ENCODE results near the gene CSE1L.
"Not testable (repeated sequence)": the region's sequence is repeated elsewhere in the genome, so short reads cannot be mapped to it uniquely, and the experiment has no call there.

CSE1L gene

GRCh38 chr20:49046087-49046900 is at the start of gene CSE1L:
TSS of gene CSE1L (plus strand) at chr20:49046312. CDS start at chr20:49058464, 12,152 bp downstream.
- peak; percentile 90 to 91 for DNase-seq (ENCODE audit: low read depth in 2 of 2)

- no peak for DNase-seq (ENCODE audit: low read depth in 2 of 2)
Measured at GRCh38 chr20:48999890-49000870, 45.9 kb upstream of the CSE1L start.

GRCh38 chr20:49001741-49002140 is 44.4 kb upstream of the CSE1L start:
- no peak for DNase-seq (ENCODE audit: low read depth in 2 of 2)

GRCh38 chr20:49006446-49006980 is 39.6 kb upstream of the CSE1L start:
- DNase-seq (ENCODE audit: low read depth in 2 of 2) = no peak

GRCh38 chr20:49009899-49010631 is 36.0 kb upstream of the CSE1L start:
- DNase-seq (ENCODE audit: low read depth in 2 of 2) = no peak

- no peak for DNase-seq (ENCODE audit: low read depth in 2 of 2)
Measured at GRCh38 chr20:49024220-49024619, 21.9 kb upstream of the CSE1L start.

GRCh38 chr20:49028177-49028576 is 17.9 kb upstream of the CSE1L start:
- DNase-seq (ENCODE audit: low read depth in 2 of 2) = not testable (repeated sequence)

- no peak for DNase-seq (ENCODE audit: low read depth in 2 of 2)
Measured at GRCh38 chr20:49028684-49029083, 17.4 kb upstream of the CSE1L start.

GRCh38 chr20:49029203-49029602 is 16.9 kb upstream of the CSE1L start:
- no peak for DNase-seq (ENCODE audit: low read depth in 2 of 2)

GRCh38 chr20:49030954-49031619 is 15.0 kb upstream of the CSE1L start:
- DNase-seq (ENCODE audit: low read depth in 2 of 2) = no peak

GRCh38 chr20:49032455-49032854 is 13.7 kb upstream of the CSE1L start:
- no peak for DNase-seq (ENCODE audit: low read depth in 2 of 2)

GRCh38 chr20:49034070-49034732 is 11.9 kb upstream of the CSE1L start:
- no peak for DNase-seq (ENCODE audit: low read depth in 2 of 2)

- no peak for DNase-seq (ENCODE audit: low read depth in 2 of 2)
Measured at GRCh38 chr20:49037962-49038387, 8.1 kb upstream of the CSE1L start.

GRCh38 chr20:49039854-49040253 is 6.3 kb upstream of the CSE1L start:
- DNase-seq (ENCODE audit: low read depth in 2 of 2) = no peak

GRCh38 chr20:49043000-49043399 is 3.1 kb upstream of the CSE1L start:
- no peak for DNase-seq (ENCODE audit: low read depth in 2 of 2)

- no peak for DNase-seq (ENCODE audit: low read depth in 2 of 2)
Measured at GRCh38 chr20:49045440-49046086, 549 bp upstream of the CSE1L start.

- DNase-seq (ENCODE audit: low read depth in 2 of 2) = no peak
Measured at GRCh38 chr20:49052334-49052733, 6.2 kb downstream of the CSE1L start.

- DNase-seq (ENCODE audit: low read depth in 2 of 2) = no peak
Measured at GRCh38 chr20:49054056-49054643, 8.0 kb downstream of the CSE1L start.

GRCh38 chr20:49063279-49063678 is 17.2 kb downstream of the CSE1L start:
- DNase-seq (ENCODE audit: low read depth in 2 of 2) = no peak

GRCh38 chr20:49074521-49074920 is 28.4 kb downstream of the CSE1L start:
- no peak for DNase-seq (ENCODE audit: low read depth in 2 of 2)
